Gastroesophageal sphincter (tissue), 3 donors: ENCODE measurements around the gene MGAT4A.

Experiments used
- CTCF ChIP-seq, 4 experiments: fragments of 200-600 bp in 2 of 4; fragments of 450-650 bp in 2 of 4; sonication (generic) in 1 of 4; IDR thresholded peaks; one replicate each; pipeline ENCODE4 v1.5.1; 2017 to 2019; ENCODE audit warnings: antibody characterized with exemption in 4 of 4, mild to moderate bottlenecking in 2 of 4, moderate library complexity in 2 of 4
- EP300 ChIP-seq: sonication (generic); formaldehyde crosslinking; IDR thresholded peaks from one replicate; pipeline ENCODE4 v1.6.1; 2017; ENCODE audit warnings: antibody characterized with exemption, mild to moderate bottlenecking
- POLR2A ChIP-seq, 2 donors: fragments of 450-650 bp; IDR thresholded peaks; one replicate each; pipeline ENCODE4 v1.6.1; 2017; ENCODE audit warnings: antibody characterized with exemption in 2 of 2, mild to moderate bottlenecking in 2 of 2, moderate library complexity in 1 of 2
- POLR2AphosphoS5 ChIP-seq: sonication (generic); formaldehyde crosslinking; IDR thresholded peaks from one replicate; pipeline ENCODE4 v1.6.1; 2017; ENCODE audit warnings: antibody characterized with exemption

GRCh38 chr2:98727369-98728087 is 3.4 kb downstream of the MGAT4A start:
- TF ChIP-seq CTCF (IDR thresholded peaks at IDR 0.05), result no peak
- no peak for TF ChIP-seq POLR2AphosphoS5
- TF ChIP-seq POLR2A (IDR thresholded peaks at IDR 0.05), result no peak
- TF ChIP-seq EP300, result no peak
